ENCODE data around the gene GRM2. TPM values are rescaled to one million over a fixed set of nuclear protein-coding genes. Genes with fewer than 3 reads are reported as not detected.

Gene GRM2
- total RNA-seq, 1 donor from 2014 or later, result 0.11 TPM

GRCh38 chr3:51680196-51680595 is 26.7 kb upstream of the GRM2 start:
- DNase-seq (ENCODE audit: low read depth), result no peak

DNA sequence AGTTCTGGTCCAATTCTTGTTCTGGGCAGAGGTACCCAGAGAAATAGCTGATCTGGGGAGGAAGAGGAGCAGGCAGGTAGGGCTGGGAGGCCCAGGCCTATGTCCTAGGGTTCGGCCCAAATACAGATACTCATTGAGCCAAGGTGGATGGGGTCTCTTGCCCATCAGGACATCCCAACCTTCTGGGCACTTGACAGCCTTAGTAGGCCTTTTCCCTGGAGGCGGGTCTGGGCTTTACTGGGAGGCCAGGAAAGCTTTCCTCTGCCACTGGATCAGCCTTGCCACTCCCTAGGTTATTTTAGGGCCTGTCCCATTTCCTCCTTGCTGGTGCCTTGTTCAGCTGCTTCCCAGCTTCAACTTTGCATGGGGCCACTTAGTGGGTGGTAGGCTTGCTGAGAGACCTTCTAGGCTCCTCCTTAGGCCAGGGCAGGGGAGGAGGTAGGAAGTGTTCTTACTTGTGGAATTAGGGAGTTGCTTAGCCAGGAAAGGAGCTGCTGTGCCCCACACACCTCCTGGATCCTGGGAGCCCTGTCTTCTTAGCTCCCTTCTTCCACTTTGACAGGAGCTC is 26.1 kb upstream of the GRM2 start:
- DNase-seq (ENCODE audit: low read depth), result peak; percentile 72

GRCh38 chr3:51681453-51681852 is 25.4 kb upstream of the GRM2 start:
- DNase-seq (ENCODE audit: low read depth), result peak; percentile 48

- DNase-seq (ENCODE audit: low read depth), result peak; percentile 90
Observed at GRCh38 chr3:51682079-51682478, 24.8 kb upstream of the GRM2 start.

DNA sequence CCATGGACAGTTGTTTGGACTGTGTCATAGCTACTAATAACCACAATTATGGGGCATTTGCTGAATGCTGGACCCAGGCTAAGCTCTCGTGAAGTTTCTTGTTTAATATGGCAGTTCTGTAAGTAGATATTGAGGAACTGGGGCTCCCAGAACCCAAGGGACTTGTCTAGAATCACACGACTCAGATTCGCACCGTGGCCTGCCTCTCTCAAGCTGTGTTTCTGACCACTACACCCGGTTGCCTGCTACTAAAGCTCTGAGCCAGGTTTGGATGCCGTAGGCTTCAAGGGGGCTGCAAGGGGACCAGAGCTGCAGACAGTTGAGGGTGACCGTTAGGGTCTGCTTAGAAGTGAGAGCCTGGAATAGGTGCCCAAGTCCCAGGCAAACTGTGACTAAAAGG is 24.3 kb upstream of the GRM2 start:
- no peak for DNase-seq (ENCODE audit: low read depth)

GRCh38 chr3:51683566-51683965 is 23.3 kb upstream of the GRM2 start:
- no peak for DNase-seq (ENCODE audit: low read depth)

- no peak for DNase-seq (ENCODE audit: low read depth)
Observed at GRCh38 chr3:51684971-51685751, 21.7 kb upstream of the GRM2 start.

DNA sequence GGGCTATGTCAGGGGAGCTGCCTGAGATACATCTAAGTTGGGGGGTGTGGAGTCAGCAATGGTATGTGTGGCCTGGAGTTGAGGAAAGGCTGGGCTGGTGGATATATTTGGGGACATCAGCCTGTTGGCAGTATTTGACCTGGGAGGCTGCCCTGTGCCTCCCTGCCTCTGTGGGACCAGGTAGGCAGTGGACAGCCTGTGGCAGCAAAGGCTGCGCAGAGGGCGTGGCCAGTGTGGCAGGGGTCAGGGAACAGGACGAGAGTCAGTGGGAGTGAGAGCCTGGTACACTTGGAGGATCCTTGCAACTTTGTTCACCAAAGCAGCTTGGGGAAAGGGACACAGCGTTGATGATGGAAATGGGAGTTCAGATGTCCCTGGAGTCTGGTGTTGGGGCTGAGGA is 20.8 kb upstream of the GRM2 start:
- DNase-seq (ENCODE audit: low read depth), result no peak

DNA sequence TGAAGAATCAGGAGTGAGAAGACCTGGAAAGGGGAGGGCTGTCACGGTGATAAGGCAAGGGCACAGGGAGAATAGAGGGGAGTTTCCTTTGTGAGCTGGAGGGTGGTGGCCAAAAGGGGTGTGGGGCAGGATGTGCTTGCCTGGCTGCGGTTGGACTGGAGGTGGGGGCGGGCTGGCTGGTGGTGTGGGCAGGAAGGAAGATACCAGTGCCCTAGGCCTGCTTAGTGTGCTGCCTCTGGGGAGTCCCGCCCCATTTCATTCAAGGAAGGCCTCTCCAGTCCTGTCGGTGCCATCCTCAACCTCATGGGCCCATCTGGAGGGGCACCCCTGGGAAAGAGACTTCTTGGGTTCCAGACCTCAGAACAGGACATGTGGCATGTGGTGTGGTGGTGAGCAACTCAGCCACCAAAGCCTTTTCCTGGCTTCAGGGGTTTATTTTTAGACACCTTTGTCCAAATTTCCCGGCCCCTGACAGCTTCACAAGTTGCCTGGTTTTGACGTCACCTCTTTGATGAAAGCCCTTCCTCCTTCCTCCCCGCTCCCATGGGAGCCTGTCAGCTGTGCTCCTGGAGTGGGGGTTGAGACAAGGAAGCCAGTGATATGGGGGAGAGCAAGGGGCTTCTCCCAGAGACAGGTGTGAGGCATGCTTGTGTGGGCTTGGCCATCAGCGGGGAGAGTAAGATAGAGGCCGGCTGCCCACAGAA is 20.2 kb upstream of the GRM2 start:
- peak; percentile 96 for DNase-seq (ENCODE audit: low read depth)

GRCh38 chr3:51687431-51688205 is 19.2 kb upstream of the GRM2 start:
- peak; percentile 26 for DNase-seq (ENCODE audit: low read depth)

DNA sequence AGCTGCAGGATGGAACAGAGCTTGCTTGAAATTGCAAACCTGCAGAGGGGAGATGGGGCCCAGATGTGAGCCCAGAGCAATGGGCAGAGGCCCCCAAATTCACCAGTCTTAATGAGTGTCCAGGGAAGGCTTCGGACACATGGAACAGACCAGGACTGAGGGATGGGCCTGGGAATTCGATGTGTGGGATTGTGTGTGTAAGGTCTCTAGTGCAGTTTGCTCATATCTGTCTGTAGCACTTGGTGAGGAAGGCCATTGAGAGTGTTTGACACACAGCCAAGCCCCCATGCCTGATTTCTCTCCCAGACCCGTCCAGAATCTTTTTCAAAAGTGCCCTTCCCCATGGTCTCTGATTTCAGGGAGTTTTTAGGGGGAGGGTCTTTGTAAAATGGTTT is 18.7 kb upstream of the GRM2 start:
- DNase-seq (ENCODE audit: low read depth), result no peak

GRCh38 chr3:51691021-51691420 is 15.8 kb upstream of the GRM2 start:
- DNase-seq (ENCODE audit: low read depth), result no peak

- no peak for DNase-seq (ENCODE audit: low read depth)
Observed at GRCh38 chr3:51691949-51692348, 14.9 kb upstream of the GRM2 start.

GRCh38 chr3:51692980-51693395 is 13.9 kb upstream of the GRM2 start:
- no peak for DNase-seq (ENCODE audit: low read depth)

DNA sequence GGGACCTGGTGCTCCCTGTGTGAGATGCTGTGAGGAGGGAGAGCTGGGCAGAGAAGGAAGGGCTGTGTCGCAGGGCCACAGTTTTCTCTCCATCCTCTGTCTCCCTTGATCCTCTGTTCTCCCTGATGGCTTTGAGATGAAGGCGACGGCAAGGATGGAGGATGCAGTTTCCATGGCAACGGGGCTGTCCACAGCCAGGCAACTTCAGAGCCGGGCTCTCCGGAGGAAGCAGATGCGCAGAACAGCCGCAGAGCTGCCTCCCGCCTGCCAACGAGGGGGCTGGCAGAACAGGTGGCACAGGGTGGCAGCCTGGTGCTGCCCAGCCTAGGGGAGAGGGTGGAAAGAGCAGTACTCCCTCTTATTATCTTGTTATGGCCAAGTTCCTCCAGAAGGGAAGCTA is 9.9 kb upstream of the GRM2 start:
- no peak for DNase-seq (ENCODE audit: low read depth)

DNA sequence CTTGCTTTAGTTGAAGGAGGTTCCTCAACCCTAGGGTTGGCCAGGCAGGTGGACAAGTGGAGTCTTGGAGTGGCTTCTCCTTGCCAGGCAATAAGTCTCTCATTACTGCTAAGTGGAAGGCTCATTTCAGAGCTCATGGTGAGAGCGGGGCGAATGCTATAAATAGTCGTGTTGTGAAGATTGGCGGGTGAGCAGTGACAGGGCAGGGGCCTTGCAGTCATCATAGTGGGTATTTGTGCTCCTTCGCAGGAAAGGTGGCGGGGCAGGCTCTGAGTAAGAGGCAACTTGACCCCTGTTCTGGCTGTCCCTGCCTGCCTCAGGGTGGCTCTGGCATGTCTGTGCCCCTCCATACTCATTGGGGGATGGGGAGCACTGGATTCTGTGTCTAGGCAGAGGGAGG is 8.7 kb upstream of the GRM2 start:
- no peak for DNase-seq (ENCODE audit: low read depth)

DNA sequence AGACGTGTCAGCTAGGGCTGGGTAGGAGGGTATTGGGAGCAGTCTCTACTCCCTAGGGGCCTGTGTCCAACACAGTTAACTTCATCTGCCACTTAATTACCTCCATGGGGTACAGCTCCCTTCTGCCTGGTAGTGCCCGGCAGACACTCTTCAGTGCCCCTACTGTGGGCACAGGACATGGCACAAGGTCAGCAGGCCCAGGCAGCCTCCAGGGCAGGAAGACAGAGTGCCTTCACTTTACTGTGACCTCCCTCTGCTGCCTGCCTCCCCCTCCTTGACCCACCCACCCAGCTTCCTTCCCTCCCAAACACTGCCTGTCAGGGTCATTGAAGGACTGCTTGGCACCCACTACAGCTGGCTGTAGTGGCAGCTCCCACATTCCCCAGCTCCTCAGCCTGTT is 6.5 kb upstream of the GRM2 start:
- no peak for DNase-seq (ENCODE audit: low read depth)

DNA sequence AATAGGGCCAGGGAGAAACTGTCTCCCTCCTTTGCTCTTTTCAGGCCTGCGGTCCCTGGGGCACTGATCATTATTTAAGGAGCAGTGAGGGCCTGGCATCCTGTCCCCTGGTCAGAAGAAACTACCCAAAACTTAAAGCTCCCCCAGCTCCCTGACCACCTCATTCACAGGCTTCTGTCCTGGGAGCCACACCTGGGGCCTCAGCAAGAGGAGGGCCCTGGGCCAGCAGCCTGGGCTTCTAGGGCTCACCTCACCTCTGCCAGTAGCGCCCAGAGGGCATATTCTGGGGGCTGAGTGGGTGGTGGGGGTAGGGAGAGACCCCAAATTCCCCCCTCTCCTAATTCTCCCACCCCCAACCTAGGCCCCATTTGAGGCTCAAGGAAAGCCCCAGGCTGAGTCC is 4.7 kb upstream of the GRM2 start:
- DNase-seq (ENCODE audit: low read depth), result no peak

GRCh38 chr3:51703068-51703760 is 3.7 kb upstream of the GRM2 start:
- no peak for DNase-seq (ENCODE audit: low read depth)

DNA sequence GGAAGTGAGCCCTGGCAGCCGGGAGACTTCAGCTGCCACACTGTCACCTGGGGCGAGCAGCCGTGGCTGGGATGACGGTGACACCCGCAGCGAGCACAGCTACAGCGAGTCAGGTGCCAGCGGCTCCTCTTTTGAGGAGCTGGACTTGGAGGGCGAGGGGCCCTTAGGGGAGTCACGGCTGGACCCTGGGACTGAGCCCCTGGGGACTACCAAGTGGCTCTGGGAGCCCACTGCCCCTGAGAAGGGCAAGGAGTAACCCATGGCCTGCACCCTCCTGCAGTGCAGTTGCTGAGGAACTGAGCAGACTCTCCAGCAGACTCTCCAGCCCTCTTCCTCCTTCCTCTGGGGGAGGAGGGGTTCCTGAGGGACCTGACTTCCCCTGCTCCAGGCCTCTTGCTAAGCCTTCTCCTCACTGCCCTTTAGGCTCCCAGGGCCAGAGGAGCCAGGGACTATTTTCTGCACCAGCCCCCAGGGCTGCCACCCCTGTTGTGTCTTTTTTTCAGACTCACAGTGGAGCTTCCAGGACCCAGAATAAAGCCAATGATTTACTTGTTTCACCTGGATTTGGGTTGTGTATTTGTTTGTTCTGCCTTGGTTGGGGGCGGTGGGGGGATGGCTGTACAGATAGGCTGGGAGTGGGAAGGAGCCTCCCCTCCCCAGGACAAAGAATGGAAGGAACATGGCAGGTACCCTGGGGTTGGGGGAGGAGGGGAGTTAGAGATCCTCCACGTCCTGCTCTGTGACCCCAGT is 2.9 kb upstream of the GRM2 start:
- no peak for DNase-seq (ENCODE audit: low read depth)
